ENCODE data around the gene IL1RL2. TPM values are rescaled to one million over a fixed set of nuclear protein-coding genes. Genes with fewer than 3 reads are reported as not detected.

Gene IL1RL2
- total RNA-seq, 2 donors from 2014 or later = 1.1 to 1.2 TPM

DNA sequence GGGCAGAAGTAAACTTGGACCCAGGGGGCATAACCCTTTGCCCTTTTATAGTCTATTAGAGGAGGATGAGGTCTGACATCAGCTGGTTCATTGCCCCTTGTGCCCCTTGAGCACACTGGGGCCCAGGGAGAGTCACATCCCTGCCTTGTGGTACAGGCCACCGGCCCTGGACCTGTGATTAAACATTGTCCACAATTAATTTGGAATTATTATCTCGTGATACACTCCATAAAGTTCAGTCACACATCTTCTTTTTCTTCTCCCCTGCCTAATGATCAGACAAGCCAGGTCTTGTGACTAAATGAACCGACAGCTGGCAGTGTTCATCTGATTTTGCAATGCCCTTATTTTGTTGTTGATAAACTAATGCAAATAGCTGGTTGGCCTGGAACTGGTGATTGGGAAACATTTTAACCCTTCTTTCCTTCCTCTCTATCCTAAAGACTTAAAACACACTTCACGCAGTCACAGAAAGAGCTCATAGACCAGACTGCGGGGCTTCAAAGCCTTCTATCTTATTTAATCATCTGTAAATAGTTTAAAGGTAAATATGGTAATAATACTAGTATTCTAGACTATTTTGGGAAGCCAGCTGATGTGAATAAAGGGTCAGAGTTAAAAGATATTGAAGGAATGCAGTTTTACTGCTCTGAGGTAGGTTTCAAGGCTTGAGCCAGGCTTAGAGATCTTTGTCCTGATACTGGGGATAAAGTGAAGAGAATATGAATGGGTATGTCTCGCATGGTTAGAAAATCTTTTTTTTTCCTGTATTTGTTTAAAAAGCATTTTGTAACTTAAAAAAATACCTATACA lies 30.9 kb upstream of the IL1RL2 start:
- DNase-seq (no peak), ATAC-seq (no peak)
- intact Hi-C loops (cut with DNase I, micrococcal nuclease) = no loop called here

DNA sequence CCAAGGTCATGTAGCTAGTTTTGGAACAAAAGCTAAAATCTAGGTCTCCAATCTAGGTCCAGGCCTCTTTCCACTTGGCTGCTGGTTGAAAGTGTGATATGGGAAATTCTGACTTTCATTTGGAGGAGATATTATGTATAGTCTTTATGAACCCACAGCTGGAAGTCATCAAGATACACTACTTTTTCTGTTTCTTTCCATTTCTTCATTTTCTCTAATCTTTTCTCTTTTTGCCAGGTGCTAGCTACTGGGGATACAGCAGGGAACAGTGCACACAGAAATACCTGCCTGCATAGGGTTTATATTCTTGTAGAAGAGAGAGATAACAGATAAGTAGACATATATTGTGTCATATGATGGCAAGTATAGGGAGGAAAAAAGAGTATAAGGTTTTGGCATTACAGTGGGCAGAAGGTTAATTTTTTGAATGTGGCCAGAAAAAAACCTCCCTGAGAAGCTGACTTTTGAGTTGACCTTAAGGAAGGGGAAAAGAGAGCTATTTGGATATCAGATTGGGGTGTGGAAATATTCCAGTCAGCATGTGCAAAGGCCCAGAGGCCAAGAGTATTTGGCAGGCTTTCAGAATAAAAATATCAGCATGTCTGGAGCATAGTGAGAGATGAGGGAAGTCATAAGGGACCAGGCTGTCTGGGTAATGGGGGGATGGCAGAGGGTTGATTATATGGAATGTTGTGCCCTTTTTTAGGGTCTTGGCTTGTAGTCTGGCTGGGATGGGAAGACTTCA lies 28.6 kb upstream of the IL1RL2 start:
- intact Hi-C loops (cut with DNase I, micrococcal nuclease) = no loop called here
- no peak for ATAC-seq
- DNase-seq = no peak

DNA sequence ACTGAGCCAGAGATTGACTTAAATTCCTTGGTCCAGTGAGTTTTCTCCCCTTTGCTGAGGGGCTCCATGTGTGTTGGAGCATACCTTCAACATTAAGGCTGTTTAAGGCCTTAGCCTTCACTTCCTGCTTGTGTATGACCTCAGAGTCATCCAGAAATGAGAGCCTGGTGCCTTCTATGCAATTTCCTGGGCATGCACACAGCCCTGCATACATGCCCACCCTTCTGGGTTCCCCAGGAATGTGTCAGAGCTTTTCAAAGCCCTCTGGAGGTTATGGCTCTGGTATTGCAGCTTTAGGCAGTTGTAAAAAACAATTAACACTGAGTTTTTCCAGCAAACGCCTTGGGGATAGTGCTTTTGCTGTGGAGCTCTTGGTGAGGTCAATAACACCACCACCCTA lies 27.5 kb upstream of the IL1RL2 start:
- ATAC-seq = no peak
- intact Hi-C loops (cut with DNase I, micrococcal nuclease) = no loop called here
- DNase-seq = no peak

DNA sequence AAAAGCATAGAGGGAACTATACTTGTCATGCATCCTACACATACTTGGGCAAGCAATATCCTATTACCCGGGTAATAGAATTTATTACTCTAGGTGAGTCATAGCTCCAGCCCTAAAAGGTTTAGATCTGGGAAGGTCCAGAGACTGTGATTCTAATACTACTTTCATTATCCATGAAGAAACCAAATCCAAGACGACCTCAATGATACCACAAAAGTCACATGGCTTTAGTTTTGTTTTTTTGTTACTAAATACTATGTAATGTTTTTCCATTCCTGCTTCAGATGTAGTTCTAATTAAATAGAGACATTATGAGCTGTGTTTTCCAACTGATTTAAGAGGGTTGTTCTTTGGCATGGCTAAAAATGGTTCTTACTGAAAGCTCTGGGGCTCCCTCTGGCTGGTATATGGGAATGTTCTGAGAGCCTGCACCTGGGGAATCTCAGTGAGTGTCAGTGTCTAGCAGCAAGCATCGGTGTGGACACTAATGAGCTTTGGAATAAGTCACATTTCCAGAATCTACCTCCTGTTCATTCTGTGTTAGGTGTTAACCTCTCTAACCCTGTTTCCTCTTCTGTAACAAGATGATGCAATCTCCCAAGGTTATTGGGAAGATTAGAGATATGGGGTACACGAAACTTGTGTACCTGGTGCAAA lies 20.5 kb upstream of the IL1RL2 start:
- intact Hi-C loops (cut with DNase I, micrococcal nuclease) = loop anchor here in 1 of 2 donors (2.0 kb wide), 1 partner anchor 146 kb away; no protein-coding TSS in a partner anchor
- ATAC-seq (peak; percentile 96), DNase-seq (peak in 1 of 2 donors; percentile 37)

DNA sequence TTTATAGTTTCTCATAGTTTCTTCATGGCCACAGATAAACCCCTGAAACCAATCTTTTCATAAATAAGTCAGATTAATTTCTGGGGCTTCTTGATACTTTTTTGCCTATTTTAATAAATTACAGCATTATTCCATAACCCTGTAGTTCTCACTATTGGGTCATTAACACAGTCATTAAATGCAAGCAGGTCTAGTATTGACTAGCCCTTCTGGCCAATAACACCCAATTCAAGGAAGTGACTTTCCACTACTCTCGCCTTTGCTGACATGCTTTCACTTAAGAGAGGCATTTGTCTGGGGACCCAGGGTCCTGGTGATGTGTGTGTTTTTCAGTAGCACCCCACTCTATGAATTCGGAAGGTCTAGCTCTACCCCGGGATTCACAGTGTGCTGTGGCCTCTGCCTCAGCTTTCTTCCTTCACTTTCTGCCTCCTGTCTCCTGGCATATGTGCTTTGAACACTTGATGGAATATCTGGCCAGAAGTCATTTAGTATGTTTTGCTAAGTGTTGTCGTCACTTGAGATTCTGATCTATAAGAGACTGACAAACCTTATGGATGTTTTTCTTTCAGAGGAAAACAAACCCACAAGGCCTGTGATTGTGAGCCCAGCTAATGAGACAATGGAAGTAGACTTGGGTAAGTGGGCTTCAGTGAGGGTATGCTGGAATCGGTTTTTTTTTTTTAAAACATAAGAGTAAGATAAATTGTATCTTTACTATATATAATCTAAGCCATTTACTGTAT lies 18.6 kb upstream of the IL1RL2 start:
- ATAC-seq (no peak), DNase-seq (no peak)
- intact Hi-C loops (cut with DNase I, micrococcal nuclease) = no loop called here

DNA sequence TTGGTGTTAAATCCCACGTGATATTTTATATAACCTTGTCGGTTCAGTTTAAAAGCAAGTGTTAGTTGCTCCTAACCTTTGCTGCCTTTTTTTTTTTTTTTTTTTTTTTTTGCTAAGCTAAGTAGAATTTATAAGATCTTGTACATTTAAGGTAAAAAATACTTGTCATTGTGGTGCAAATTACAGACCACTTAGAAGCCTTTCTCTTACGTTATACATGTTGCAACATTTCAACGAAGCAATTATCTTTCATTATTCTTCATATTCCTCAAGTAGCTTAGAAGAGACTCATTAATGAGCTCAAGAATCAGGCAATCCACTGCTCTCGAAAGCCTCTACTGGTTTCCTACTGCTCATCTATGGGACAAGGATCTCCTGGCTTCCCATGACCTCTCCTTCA lies 14.9 kb upstream of the IL1RL2 start:
- intact Hi-C loops (cut with DNase I, micrococcal nuclease) = no loop called here
- ATAC-seq (no peak), DNase-seq (no peak)

DNA sequence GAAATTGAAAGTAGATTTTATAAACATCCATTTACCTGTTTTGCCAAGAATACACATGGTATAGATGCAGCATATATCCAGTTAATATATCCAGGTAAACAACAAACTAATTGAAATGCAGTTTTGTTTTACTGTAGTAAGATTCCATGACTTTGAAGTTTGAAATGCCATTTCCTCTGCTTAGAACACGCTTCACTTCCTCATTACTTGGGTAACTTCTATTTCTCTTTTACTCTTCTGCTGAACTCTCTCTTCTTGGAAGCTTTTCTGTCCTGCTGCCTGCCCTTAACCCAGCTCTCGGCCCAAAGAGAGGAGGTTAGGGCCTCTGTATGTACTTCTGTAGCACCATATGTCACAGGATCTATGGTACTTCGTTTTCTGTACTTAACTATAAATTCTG lies 14.1 kb upstream of the IL1RL2 start:
- no peak for DNase-seq
- ATAC-seq = no peak
- intact Hi-C loops (cut with DNase I, micrococcal nuclease) = no loop called here

DNA sequence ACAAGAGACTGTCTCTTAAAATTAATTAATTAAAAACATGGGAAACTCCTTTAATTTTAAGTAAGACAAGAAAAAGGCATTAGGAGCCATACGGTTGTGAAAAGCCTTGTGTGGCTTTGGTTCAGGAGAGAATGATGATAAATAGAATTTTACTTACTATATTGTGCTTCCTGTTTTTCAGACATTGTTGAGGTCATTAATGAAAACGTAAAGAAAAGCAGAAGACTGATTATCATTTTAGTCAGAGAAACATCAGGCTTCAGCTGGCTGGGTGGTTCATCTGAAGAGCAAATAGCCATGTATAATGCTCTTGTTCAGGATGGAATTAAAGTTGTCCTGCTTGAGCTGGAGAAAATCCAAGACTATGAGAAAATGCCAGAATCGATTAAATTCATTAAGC lies 10.7 kb upstream of the IL1RL2 start:
- intact Hi-C loops (cut with DNase I, micrococcal nuclease) = no loop called here
- ATAC-seq (no peak), DNase-seq (no peak)

DNA sequence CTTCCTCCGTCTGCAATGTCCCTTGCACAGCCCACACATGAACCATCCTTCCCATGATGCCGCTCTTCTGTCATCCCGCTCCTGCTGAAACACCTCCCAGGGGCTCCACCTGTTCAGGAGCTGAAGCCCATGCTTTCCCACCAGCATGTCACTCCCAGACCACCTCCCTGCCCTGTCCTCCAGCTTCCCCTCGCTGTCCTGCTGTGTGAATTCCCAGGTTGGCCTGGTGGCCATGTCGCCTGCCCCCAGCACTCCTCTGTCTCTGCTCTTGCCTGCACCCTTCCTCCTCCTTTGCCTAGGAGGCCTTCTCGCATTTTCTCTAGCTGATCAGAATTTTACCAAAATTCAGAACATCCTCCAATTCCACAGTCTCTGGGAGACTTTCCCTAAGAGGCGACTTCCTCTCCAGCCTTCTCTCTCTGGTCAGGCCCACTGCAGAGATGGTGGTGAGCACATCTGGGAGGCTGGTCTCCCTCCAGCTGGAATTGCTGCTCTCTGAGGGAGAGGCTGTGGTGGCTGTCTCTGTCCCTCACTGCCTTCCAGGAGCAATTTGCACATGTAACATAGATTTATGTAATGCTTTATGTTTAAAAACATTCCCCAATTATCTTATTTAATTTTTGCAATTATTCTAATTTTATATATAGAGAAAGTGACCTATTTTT lies 8.9 kb upstream of the IL1RL2 start:
- DNase-seq = no peak
- intact Hi-C loops (cut with DNase I, micrococcal nuclease) = no loop called here
- ATAC-seq = no peak

DNA sequence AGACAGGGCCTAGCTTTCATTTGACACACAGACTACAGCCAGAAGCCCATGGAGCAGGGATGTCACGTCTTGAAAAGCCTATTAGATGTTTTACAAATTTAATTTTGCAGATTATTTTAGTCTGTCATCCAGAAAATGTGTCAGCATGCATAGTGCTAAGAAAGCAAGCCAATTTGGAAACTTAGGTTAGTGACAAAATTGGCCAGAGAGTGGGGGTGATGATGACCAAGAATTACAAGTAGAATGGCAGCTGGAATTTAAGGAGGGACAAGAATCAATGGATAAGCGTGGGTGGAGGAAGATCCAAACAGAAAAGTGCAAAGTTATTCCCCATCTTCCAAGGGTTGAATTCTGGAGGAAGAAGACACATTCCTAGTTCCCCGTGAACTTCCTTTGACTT lies 7.8 kb upstream of the IL1RL2 start:
- ATAC-seq (no peak), DNase-seq (no peak)
- intact Hi-C loops (cut with DNase I, micrococcal nuclease) = no loop called here

DNA sequence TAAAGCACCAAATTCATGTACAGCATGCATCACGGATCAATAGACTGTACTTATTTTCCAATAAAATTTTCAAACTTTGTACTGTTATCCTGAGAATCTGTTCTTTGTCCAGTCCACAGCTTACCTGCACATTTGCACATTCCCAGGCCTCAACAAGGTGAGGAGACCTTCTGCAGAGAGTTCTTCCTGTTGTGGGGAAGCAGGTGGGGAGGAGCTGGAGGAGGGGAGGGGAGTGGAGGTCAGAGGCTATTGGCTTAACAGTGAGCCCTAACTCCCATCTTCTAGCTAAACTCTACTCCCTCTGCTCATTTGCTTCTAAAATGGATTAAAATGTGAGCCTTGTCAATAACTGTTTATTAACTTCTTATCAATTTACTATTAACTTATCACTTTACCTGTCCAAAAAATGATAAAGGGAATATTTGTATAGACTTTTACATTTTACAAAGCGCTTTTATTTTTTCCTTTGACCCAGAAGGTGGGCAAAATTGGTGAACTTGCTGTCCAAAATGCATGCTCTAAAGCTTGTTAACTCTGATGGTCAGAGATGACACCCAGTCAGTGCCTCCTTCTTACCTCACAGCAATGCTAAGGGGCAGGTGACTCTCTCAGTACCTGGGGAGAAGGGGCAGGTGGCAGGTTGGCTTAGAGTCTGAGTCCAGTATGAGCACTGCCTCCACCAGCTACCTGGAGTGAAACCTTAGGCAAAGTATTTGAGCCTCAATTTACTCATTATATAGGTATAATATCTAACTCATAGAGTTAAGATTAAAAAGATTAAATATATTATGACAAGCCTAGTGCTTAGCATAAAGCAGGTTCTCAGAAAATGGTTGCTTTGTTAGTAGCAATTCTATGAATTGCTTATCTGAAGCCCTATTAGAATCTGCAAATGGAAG lies 6.8 kb upstream of the IL1RL2 start:
- DNase-seq = no peak
- intact Hi-C loops (cut with DNase I, micrococcal nuclease) = no loop called here
- no peak for ATAC-seq

DNA sequence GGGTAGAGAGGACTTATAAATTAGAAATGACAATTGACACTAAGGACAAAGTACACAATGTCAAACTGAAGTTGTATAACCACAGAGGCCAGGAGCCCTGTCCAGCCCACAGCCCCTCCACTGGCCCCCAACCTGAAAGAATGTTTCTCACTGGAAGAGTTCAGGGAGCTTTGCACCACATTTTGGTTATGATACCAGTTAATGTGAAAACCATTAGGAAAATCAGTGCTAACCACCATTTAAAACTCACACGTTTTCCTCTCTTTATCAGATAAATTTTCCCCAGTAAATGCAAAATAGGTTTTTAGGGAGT lies 6.2 kb upstream of the IL1RL2 start:
- intact Hi-C loops (cut with DNase I, micrococcal nuclease) = no loop called here
- no peak for ATAC-seq
- no peak for DNase-seq

DNA sequence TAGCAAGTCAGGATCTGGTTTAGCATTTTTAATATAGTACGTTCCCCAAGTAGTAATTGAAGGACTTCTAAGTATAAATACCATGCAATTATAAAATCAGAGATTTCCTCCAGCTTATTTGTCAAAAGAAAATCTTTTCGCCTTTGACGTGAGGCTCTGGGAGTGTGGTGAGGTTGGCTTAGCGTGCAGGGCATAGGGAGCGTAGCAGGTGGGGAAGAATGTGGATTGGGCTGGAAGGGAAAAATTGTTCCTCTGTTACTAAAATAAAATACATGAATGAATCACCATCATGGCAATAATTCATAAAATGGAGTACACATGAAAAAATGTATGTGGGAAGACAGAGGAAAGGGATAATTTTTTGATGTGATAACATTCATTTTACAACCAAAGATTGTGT lies 5.4 kb upstream of the IL1RL2 start:
- intact Hi-C loops (cut with DNase I, micrococcal nuclease) = no loop called here
- DNase-seq = no peak
- no peak for ATAC-seq

DNA sequence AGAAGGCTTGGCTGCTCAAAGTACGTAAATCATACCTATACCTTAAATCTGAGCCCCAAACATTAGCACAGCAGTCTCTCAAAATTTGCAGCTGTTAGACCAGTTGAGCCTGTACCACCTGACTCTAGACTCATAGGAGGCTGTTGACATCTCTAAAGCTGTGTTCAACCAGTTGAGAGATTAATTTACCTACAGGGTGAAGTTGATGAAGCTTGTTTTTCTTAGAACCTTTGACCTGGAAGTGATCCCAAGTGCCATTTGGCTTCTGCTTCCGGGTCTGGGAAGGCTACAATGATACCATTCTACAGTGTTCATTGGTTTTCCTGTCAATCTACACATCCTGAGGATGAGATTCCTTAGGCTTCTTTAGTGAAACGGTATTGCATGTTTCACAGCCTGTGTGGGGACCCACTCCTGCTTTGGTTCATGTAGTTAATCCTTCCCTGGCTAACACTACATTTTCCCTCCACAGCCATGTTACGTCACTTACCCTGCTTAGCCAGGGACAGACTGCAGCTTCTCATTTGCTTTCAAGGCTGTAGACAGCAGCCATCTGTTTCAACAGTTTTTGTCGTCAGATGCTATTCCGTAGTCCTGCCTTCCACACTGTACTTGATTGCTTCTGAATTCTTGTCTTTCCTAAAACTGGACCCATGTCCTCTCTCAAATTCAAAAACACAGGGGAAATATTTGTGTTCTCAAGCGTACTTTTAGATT lies 4.7 kb upstream of the IL1RL2 start:
- intact Hi-C loops (cut with DNase I, micrococcal nuclease) = no loop called here
- no peak for ATAC-seq
- DNase-seq = no peak

DNA sequence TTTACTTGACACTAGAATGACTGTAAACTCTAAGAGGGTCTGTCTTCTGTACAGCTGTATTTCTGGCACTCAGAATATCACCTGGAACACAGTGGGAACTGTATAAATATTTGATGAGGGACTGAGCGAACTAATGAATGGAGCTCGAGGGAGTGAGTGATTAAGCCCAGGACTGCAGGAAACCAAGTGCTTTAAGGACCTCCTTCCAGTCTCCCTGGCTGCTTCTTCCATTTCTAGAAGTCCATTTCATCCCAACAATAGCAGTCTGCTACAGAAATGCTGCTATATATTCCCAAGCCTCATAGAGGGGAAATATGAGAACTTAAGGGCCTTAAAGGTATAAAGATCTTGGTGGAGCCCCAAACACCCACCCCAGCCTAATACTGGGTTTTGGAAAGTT lies 2.8 kb upstream of the IL1RL2 start:
- ATAC-seq (no peak), DNase-seq (no peak)
- intact Hi-C loops (cut with DNase I, micrococcal nuclease) = no loop called here

DNA sequence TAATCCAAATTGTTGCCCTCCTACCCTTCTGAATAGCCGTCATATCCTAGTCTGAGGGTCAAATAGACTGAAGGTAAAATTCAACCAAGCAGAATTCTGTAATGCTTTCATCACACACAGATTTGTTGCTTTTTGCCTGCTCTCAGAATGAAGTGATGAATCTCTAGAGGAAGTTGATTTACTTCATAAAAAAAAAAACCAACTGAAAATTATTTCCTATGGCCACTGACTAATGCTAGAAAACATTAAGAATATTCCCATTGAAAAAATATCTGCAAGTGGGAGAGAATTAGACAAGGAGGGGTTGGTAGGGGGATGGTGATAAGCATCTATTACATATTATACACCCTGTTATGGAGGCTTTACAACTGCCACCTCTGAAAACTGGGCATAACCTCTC lies 2.3 kb upstream of the IL1RL2 start:
- intact Hi-C loops (cut with DNase I, micrococcal nuclease) = no loop called here
- no peak for ATAC-seq
- no peak for DNase-seq

DNA sequence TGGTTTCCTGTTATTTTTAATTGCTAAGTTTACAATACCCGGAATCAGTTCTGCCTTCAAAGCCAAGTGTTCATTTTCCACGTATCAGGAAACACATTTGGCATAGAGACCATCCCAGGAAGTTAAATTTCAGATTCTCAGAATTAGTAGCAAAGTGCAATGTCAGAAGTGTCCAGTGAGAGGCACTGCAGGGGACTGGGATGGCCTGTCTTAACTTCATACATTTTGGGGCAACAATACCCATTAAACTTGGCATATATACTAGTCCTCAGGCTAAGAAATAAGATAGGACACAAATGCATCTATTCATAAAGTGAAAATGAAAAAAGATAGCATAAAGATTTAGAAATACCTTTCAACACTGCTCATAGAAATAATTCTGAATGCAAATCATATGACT lies 1.5 kb upstream of the IL1RL2 start:
- intact Hi-C loops (cut with DNase I, micrococcal nuclease) = loop anchor here in 1 of 2 donors (5.0 kb wide), 1 partner anchor 57 kb away; no protein-coding TSS in a partner anchor
- no peak for DNase-seq
- ATAC-seq = no peak
